Measurements from ENCODE around the gene FBN3.

FBN3 gene

DNA sequence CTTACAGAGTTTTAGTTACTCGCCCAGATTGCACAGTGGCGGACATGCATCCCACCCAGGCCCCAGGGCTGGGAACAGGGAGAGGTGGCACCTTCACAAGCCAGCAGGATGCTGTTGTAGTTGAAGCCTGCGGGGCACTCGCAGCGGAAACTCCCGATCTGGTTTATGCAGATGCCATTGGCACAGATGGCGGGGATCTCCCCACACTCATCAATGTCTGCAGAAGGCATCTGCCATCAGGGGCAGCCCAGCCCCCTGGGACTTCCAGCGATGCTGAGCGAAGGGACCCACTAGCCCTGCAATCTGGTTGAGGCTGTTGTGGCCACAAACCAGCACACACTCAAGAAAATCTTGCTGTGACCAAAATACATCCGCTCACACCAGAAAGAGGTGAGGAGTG, 52.2 kb downstream of the FBN3 start:
- DNase-seq (ENCODE audit: low read depth, low spot score) = no peak
- ChIA-PET POLR2A (no interaction called here), CTCF (no interaction called here)
- H3K4me3 ChIP-seq (ENCODE audit: low read depth, low read length) = no peak overlapping the region
- TF ChIP-seq, protein P1, sequence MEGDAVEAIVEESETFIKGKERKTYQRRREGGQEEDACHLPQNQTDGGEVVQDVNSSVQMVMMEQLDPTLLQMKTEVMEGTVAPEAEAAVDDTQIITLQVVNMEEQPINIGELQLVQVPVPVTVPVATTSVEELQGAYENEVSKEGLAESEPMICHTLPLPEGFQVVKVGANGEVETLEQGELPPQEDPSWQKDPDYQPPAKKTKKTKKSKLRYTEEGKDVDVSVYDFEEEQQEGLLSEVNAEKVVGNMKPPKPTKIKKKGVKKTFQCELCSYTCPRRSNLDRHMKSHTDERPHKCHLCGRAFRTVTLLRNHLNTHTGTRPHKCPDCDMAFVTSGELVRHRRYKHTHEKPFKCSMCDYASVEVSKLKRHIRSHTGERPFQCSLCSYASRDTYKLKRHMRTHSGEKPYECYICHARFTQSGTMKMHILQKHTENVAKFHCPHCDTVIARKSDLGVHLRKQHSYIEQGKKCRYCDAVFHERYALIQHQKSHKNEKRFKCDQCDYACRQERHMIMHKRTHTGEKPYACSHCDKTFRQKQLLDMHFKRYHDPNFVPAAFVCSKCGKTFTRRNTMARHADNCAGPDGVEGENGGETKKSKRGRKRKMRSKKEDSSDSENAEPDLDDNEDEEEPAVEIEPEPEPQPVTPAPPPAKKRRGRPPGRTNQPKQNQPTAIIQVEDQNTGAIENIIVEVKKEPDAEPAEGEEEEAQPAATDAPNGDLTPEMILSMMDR (IDR thresholded peaks at IDR 0.05; ENCODE audit: insufficient read depth, low read length, missing control alignments) = no peak

DNA sequence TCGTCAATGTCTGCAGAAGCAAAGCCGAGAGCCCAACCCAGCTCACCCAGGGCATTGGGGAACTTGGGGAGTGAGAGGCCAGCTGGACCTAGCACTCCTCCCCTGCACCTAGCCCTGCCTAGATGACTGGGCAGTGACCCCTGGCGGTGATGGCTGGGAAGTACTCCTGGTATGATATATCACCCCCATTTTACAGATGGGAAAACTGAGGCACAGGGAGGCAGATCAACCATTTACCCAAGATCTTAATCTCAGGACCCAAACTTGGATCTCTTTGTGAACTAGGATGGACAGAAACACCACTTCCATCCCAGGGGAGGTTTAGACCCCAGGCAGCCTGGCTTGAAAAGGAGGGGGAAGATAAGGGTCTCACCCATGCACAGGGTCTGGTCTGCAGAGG, 53.3 kb downstream of the FBN3 start:
- H3K4me3 ChIP-seq (ENCODE audit: low read depth, low read length) = no peak overlapping the region
- POLR2A ChIA-PET = no interaction called here
- CTCF ChIA-PET = no interaction called here
- TF ChIP-seq, protein P1 (IDR thresholded peaks at IDR 0.05; ENCODE audit: insufficient read depth, low read length, missing control alignments) = no peak
- no peak for DNase-seq (ENCODE audit: low read depth, low spot score)

DNA sequence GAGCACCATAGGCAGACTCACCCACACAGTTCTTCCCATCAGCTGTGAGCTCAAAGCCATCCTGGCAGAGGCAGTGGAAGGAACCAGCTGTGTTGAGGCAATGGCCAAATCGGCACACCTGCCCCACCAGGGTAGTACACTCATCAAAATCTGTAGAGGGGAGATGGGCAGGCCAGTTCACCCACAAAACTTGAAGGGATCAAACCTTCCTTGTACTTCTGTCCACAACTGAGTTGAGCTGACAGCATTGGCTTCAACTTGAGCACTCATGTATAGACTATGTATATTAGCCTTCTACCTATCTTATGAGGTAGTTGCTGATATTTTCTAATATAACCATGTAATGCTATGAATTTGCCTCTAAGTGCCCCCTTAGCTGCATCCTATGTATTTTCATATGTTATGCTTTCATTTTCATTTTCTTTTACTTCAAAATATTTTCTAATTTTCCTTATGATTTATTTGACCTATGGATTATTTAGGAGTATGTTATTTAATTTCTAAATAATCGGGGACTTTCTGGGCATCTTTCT, 54.0 kb downstream of the FBN3 start:
- DNase-seq (ENCODE audit: low read depth, low spot score) = no peak
- POLR2A ChIA-PET = no interaction called here
- no peak overlapping the region for H3K4me3 ChIP-seq (ENCODE audit: low read depth, low read length)
- CTCF ChIA-PET = no interaction called here
- TF ChIP-seq, protein P1 (IDR thresholded peaks at IDR 0.05; ENCODE audit: insufficient read depth, low read length, missing control alignments) = no peak

DNA sequence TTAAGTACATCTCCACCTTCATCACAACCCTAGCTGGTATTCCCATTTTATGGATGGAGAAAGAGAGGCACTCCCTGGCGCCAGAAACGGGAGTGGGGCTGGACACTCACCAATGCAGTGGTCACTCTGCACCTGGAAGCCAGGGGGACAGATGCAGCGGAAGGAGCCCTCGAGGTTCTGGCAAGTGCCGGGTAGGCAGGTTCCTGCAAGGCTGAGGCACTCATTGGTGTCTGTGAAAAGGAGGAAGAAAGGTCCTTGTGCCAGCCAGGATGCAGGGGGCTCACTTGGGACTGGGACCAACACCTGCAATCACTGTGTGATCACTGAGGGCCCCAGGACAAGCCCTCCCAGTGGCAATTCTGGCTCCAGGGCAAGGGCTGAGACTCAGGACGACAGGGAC, 55.1 kb downstream of the FBN3 start:
- no peak for DNase-seq (ENCODE audit: low read depth, low spot score)
- H3K4me3 ChIP-seq (ENCODE audit: low read depth, low read length) = no peak overlapping the region
- ChIA-PET POLR2A (no interaction called here), CTCF (no interaction called here)
- TF ChIP-seq, protein P1 (IDR thresholded peaks at IDR 0.05; ENCODE audit: insufficient read depth, low read length, missing control alignments) = no peak

GRCh38 chr19:8093740-8094139, 55.7 kb downstream of the FBN3 start:
- H3K4me3 ChIP-seq (ENCODE audit: low read depth, low read length) = no peak overlapping the region
- TF ChIP-seq, protein P1 (IDR thresholded peaks at IDR 0.05; ENCODE audit: insufficient read depth, low read length, missing control alignments) = no peak
- POLR2A ChIA-PET = no interaction called here
- CTCF ChIA-PET = no interaction called here
- no peak for DNase-seq (ENCODE audit: low read depth, low spot score)

DNA sequence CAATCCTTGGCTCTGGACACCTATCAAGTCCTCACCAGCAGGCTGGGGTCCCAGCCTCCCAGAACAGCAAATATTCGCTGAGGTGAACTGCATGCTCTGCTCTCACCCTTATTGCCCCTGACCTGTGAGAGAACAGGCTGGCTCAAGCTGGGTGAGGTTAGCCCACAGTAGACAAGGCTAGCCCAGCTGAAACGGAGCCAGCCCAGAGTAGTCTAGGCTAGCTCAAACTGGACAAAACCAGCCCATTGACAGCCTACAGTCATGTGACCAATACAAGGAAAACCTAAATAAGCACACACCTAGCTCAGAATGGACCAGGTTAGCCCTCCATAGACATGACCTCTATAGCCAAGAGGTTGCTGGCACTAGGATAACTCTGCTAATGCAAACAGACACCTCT, 58.4 kb downstream of the FBN3 start:
- DNase-seq (ENCODE audit: low read depth, low spot score) = no peak
- ChIA-PET CTCF (no interaction called here), POLR2A (no interaction called here)
- TF ChIP-seq, protein P1 (IDR thresholded peaks at IDR 0.05; ENCODE audit: insufficient read depth, low read length, missing control alignments) = no peak
- no peak overlapping the region for H3K4me3 ChIP-seq (ENCODE audit: low read depth, low read length)
